Left hindlimb (tissue), 1 donor: ENCODE results near the gene AKR1D1.
"Not testable (repeated sequence)": the region's sequence is repeated elsewhere in the genome, so short reads cannot be mapped to it uniquely, and the experiment has no call there.

Source experiments
- DNase-seq: peaks from one replicate; pipeline ENCODE4 v3.0.0-alpha.2; 2018

The AKR1D1 gene

DNA sequence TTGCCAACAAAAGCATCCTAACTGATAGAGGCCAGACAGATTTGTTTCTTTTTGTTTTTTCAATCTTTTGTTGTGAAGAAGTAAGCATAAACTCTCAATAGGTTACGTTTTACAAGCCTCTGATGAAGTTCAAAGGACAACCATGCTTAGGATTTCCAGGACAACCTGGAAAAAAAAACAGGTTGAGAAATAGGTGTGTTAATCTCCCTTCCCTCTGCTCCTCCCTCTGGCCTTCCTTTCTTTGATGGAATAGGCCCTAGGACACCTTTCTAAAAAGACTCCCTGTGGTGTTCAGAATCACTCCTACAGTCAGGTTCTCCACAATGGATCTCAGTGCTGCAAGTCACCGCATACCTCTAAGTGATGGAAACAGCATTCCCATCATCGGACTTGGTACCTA, at the start of gene AKR1D1:
Gene AKR1D1 (plus strand): TSS at position 264 of the 400 bp plus-strand sequence. CDS start 60 bp downstream, at position 324.
- no peak for DNase-seq

DNA sequence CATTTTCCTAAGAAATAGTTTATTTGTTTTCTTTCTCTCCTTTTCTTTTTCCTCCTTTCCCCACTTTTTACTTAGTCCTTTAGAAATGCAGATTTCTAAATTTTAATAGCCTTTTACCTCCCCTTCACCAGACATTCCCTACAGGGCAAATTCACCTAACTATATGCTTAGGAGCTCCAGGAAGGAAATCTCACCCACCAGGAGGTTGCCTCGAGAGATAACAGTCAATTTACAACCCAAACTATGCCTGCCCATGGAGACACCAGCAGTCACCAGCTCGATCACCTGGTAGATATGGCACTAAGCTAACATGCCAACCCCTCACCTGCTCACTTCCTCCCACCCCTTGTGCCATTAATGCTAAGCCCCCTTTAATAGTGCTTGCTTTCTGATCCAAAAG, 49.2 kb upstream of the AKR1D1 start:
- no peak for DNase-seq

DNA sequence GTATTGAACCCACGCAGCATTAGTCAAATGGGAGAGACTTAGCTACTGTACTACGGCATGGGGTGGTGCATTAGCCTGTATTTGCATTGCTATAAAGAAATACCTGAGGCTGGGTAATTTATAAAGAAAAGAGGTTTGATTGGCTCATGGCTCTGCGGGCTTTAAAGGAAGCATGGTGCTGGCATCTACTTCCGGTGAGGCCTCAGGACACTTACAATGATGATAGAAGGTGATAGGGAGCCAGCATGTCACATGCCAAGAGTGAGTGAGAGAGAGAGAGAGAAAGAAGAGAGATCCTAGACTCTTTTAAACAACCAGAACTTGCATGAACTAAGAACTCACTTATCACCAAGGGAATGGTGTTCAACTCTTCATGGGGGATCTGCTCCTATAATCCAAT, 47.1 kb upstream of the AKR1D1 start:
- no peak for DNase-seq

DNA sequence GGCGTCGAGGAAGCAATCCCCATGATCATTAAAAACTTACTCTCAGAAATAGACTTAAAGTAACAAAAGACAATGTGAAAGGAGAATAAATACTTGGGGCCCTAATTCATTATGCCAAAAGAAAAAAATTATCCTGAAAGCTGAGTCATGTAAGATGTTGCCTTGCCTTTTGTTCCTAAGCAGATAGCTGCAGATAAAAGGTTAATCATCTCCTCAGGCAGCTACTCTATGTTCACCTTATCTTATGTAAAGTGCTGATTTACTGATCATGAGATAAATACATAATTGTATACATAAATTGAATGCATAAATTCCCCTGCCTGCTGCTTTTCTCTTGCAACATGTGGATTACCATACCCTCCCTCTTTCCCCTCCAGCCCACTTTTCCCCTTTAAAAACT, 46.3 kb upstream of the AKR1D1 start:
- no peak for DNase-seq

DNA sequence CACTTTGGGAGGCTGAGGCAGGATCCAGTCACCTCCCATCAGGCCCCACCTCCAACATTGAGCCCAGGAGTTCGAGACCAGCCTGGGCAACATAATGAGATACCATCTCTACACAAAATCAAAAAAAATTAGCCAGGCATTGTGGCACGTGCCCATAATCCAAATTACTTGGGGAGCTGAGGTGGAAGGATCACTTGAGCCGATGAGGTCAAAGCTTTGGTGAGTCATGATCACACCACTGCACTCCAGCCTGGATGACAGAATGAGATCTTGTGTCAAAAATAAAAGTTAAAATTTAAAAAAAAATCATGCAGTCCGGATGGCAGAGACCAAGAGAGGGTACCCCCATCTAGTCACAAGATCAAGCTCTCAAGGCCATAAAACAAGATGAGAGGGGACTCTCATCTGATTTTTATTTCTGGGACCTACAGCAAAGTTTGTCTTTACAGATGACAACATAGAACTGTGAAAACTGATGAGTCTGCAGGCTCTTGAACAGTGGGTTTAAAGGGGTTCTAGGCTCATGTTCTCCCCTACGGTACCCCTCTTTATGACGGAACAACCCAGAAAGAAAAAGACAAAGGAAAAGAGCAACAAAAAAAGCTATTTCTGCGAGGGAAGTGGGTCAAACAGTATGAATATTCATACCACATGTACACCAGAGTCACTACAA, 45.4 kb upstream of the AKR1D1 start:
- no peak for DNase-seq

DNA sequence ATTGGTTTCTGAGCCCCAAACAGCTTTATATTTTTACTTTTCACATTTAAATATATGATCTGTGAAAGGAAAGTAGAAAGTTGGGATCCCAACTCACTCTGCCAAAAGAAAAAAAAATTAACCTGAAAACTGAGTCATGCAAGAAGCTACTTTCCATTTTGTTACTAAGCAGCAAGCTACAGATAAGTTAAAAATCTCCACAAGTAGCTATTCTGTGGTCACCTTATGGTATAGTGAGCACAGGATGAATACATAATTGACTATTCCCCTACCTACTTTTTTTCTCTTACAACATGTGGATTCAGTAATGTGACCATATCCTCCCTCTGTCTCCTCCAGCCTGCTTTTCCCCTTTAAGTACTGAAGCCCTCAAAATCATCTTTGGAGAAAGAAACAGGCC, 44.1 kb upstream of the AKR1D1 start:
- no peak for DNase-seq

- DNase-seq, result no peak
Observed at GRCh38 chr7:138032770-138033169, 43.5 kb upstream of the AKR1D1 start.

DNA sequence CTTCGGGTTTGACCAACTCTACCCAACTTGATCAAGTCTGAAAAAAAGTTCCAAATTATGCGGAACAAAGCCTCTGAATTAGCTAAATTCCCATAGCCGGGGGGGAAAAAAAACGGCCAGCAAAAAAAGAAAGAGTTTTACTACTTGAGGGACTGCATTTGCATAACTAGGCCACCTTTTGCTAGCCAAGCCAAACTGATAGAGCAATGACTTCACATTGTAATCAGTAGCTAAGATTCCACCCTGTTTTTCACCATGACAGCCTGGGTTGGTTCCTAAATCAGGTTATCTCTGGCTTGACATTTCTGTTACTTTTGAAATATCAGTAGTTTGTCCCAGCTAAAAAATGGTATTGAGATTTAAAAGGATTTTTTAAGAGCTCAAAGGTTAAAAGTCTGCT, 43.0 kb upstream of the AKR1D1 start:
- DNase-seq, result no peak

- no peak for DNase-seq
Observed at GRCh38 chr7:138036135-138036534, 40.1 kb upstream of the AKR1D1 start.

GRCh38 chr7:138040063-138040462, 36.2 kb upstream of the AKR1D1 start:
- DNase-seq, result not testable (repeated sequence)

DNA sequence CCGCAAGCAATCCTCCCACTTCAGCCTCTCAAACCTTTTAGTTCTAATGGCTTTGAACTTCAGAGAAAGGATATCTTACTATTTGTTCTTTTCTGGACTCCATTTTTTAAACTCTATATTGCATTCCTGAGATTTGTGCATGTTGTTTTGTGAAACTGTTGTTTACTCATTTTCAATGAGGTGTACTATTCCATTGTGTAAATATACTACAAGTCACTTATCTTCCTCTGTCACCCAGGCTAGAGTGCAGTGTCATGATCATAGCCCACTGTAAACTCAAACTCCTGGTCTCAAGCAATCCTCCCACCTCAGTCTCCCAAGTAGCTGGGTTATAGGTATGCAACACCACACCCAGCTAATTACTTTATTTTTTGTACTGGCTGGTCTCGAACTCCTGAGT, 31.4 kb upstream of the AKR1D1 start:
- no peak for DNase-seq

GRCh38 chr7:138047907-138048306, 28.4 kb upstream of the AKR1D1 start:
- DNase-seq, result no peak

DNA sequence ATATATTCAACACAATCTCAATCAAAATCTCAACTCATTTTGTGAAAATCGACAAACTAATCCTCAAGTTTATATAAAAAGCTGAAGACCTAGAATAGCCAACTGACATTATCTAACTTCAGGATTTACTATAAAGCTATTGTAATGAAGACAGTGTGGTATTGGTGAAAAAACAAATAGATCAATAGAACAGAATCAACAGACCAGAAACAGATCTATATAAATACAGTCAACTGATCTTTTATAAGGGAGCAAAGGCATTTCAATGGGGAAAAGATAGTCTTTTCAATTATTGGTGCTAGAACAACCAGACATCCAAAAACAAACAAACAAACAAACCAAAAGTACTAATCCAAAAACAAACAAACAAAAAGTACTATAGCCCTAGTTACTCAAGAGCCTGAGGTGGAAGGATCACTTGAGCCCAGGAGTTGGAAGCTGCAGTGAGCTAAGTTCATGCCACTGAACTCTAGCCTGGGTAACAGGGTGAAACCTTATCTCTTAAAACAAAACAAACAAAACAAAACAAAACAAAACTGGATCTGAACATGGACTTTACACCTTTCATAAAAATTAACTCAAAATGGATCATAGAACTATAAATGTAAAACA, 26.6 kb upstream of the AKR1D1 start:
- no peak for DNase-seq

GRCh38 chr7:138051712-138052247, 24.5 kb upstream of the AKR1D1 start:
- DNase-seq, result not testable (repeated sequence)

DNA sequence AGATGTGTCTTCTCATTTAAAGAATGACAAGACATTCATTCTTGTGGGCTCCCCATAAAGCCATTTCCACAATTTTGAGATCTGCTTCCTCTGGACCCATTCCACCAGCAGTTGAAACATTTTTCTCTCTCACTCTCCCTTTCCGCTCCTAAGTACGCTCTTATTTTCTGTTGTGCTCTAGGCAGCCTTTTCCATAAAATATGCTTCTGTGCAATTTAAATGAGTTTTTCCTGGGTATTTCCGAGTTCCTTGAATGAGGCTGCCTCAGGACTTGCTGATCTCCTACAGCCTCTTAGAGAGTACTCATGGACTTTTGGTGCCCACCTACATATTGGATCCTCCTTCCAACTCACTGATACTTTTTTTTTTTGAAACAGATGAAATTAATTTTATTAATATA, 23.6 kb upstream of the AKR1D1 start:
- DNase-seq, result no peak

GRCh38 chr7:138055698-138056097, 20.6 kb upstream of the AKR1D1 start:
- DNase-seq, result not testable (repeated sequence)

- no peak for DNase-seq
Observed at GRCh38 chr7:138063400-138063799, 12.9 kb upstream of the AKR1D1 start.

DNA sequence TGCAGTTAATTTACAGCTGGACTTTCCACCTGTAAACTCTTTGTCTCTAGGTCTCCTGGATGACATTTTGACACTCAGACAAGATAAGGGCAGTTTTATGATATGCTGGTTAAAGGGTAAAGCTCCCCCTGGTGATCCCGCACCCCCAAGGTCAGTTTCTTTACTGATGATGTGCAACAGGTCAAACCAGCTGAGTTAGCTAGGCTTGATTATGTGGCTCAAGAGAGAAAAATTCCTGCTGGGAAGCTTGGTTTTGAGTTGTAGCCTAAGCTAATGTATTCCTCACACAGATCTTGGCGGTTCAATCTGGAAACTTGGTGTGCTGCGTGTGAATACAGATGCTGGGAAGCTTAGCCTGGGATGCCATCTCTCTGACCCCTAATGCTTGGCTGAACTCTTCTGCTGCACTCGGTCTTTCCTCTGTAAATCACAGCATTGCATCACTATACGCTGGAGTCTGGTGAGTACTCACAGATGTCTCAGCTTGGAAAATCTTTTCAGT, 11.4 kb upstream of the AKR1D1 start:
- peak; percentile 46 for DNase-seq

DNA sequence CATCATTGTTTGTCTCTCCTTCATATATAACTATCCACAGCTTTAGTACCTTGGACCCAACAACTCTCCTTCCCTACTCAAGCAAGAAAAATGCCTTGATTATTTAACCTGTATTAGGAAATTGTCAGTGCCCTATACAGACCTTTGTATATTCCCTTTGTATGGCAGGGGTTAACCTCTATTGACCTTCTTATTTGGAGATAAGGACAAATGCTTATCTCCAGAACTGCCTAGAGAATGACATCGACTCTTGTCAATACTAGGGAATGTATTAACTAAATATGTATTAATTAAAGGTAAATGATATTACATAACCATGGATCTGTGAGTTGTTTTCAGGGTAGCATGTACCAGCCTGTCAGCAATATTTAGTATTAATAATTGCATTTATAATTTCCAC, 10.4 kb upstream of the AKR1D1 start:
- no peak for DNase-seq

GRCh38 chr7:138066954-138067394, 9.3 kb upstream of the AKR1D1 start:
- DNase-seq, result no peak

DNA sequence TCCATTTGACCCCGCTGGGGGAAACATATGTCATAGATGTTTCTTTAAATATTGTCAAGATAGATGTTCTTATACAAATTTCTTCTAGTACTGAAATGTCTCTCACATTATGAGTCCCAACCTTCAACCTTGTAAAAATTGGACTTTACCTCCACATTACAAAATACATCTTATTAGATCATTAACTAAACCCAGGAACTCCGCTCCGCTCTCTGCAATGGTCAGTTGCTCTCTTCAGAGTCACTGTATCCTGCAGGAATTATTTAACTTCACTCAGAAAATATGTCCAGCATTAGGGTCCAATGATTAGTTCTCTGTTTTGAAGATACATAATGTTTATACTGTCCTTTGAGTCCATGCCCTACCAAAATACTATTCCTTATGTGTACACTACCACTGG, 8.5 kb upstream of the AKR1D1 start:
- DNase-seq, result no peak

- no peak for DNase-seq
Observed at GRCh38 chr7:138070908-138071307, 5.4 kb upstream of the AKR1D1 start.

DNA sequence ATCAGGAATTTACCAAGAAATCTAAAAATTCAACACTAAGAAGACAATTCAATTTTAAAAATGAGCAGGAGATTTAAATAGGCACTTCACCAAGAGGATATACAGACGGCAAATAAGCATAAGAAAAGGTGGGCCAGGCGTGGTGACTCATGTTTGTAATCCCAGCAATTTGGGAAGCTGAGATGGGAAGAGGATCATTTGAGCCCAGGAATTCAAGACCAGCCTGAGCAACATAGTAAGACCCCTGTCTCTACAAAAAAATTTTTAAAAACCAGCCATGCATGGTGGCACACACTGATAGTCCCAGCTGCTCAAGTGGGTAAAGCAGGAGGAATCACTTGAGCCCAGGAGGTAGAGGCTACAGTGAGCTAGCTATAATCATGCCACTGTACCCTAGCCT, 3.5 kb upstream of the AKR1D1 start:
- no peak for DNase-seq

DNA sequence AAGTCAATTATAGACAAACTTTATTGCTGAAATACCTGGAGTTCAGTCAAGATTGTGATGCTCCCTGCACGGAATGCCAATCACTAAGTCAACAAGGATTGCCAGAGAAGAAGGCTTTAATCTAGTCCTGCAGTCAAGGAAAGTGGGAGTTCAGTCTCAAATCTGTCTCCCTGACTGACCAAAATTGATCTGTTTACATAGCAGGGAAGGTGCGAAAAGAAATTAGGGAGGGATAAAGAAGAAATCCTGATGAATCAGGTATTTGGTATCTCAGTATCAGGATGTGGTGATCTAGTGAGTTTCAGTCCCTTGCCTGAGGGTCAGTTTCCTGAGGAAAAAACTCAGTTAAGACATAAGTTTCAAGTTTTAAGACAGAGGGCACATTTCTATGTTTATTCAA, 2.1 kb upstream of the AKR1D1 start:
- no peak for DNase-seq
